Pancreas (tissue), 10 donors: ENCODE data around the gene NFKBIB. TPM values are rescaled to one million over a fixed set of nuclear protein-coding genes. Genes with fewer than 3 reads are reported as not detected.
"Not testable (repeated sequence)": the region's sequence is repeated elsewhere in the genome, so short reads cannot be mapped to it uniquely, and the experiment has no call there.

Experiments
- ATAC-seq, 4 donors: fragments of 200-7000 bp; cut with Tn5 transposase; one replicate each; pipeline versions ENCODE4 v1.8.0 to v1.9.1; 2020; ENCODE audit warnings: mild to moderate bottlenecking in 4 of 4, moderate library complexity in 4 of 4
- DNase-seq, 6 donors: peaks; one replicate each; pipeline ENCODE4 v3.0.0-alpha.2; 2020
- FAIRE-seq: peaks from 2 replicates; lab custom pipeline; 2012; peaks lifted over from hg19 to GRCh38; lab: Jason Lieb, UNC
- H3K27ac ChIP-seq, 4 donors: fragments of 200-600 bp; sonication (generic); 1 replicate in 3 of 4; 2 replicates in 1 of 4; pipeline versions ENCODE4 v1.5.0 to v1.8.0; 2020
- H3K27me3 ChIP-seq, 4 donors: fragments of 200-600 bp; one replicate each; pipeline ENCODE4 v1.8.0; 2021
- H3K36me3 ChIP-seq, 3 donors: fragments of 200-600 bp; sonication (generic) in 1 of 3; one replicate each; pipeline versions ENCODE4 v1.5.0 to v1.8.0; 2020 to 2021
- H3K4me1 ChIP-seq, 3 donors: fragments of 200-600 bp; one replicate each; pipeline ENCODE4 v1.8.0; 2021
- H3K4me3 ChIP-seq, 4 donors: fragments of 200-600 bp; sonication (generic) in 2 of 4; one replicate each; pipeline versions ENCODE4 v1.5.0 to v1.8.0; 2020 to 2021
- H3K9me3 ChIP-seq, 4 donors: fragments of 200-600 bp; one replicate each; pipeline ENCODE4 v1.8.0; 2021
- CTCF ChIP-seq, 4 donors: fragments of 200-600 bp; sonication (generic) in 3 of 4; IDR thresholded peaks; one replicate each; pipeline versions ENCODE4 v1.5.0 to v1.8.0; 2021; ENCODE audit warnings: antibody characterized with exemption in 4 of 4
- WGBS, 2 donors: extraction: QIAGEN DNeasy Blood & Tissue Kit; methylation state at CpG; one replicate each; pipeline ENCODE4 v1.1.7; 2013; 5-methylcytosine and 5-hydroxymethylcytosine counted together
- intact Hi-C, 3 donors: fragments of 100-400 bp; cut with DNase I; formaldehyde crosslinking; loops; one replicate each; pipeline versions ENCODE4 v1.11.1 to v1.14.2; 2022
- polyA plus RNA-seq, 2 donors: library from polyadenylated mRNA; stranded (reverse); fragments of 200-250 nt; gene quantifications; one replicate each; pipeline ENCODE4 v1.2.3, GENCODE V29; 2013
- total RNA-seq, 6 donors: library from RNA; stranded (reverse); fragmentation: NEBNext Ultra II Directional in 4 of 6; extraction: Animal tissue kit (Norgen Biotek cat#: 25700) in 4 of 6; gene quantifications; one replicate each; pipeline versions ENCODE4 v1.2.1 to v1.2.4, GENCODE V29; 2021 to 2023
- donor health status: healthy with polysubstance abuse.
- donor health status: DM: no; HTN: no; CAD: no; lungs with moderate emphysema.
- donor health status: DM: no; HTN: no; CAD: no.
- donor health status: control.
- donor health status: control.
- donor health status: Bipolar disorder and iron deficiency.
- donor health status: DM: yes; HTN: yes; CAD: no.
- donor health status: DM: no; HTN: no; CAD: no.
- donor health status: DM: no; HTN: no; CAD: no.
- donor health status: DM: yes; HTN: yes; CAD: no.

NFKBIB gene
- total and polyA plus RNA-seq, 8 donors = 6.8 to 26.8 (median 10.8) TPM

GRCh38 chr19:38880882-38881609, 18.7 kb upstream of the NFKBIB start:
- H3K27ac ChIP-seq = no peak overlapping the region
- no peaks in the 10 kb centered on the region for H3K9me3 ChIP-seq
- peaks cover 0 to 6% (median 0%) of the 10 kb centered on the region in 3 donors for H3K4me1 ChIP-seq
- 92 to 98% methylated on average over 19 of the region's 19 CpGs for WGBS, 2 donors
- H3K4me3 ChIP-seq = no peak overlapping the region
- FAIRE-seq (no peak), ATAC-seq (no peak), DNase-seq (peak in 1 of 6 donors; percentile 48)
- intact Hi-C loops = no loop called here
- no peak for TF ChIP-seq CTCF (IDR thresholded peaks at IDR 0.05)
- H3K27me3 ChIP-seq = no peaks in the 10 kb centered on the region
- no peaks in the 10 kb centered on the region for H3K36me3 ChIP-seq

- no peak for TF ChIP-seq CTCF (IDR thresholded peaks at IDR 0.05)
- WGBS, 2 donors = 92 to 95% methylated on average over 9 of the region's 9 CpGs
- intact Hi-C loops = no loop called here
These were observed 16.5 kb upstream of the NFKBIB start for GRCh38 chr19:38883286-38883685.

GRCh38 chr19:38884691-38885090, 15.1 kb upstream of the NFKBIB start:
- H3K27ac ChIP-seq, H3K9me3 ChIP-seq, H3K27me3 ChIP-seq, DNase-seq, intact Hi-C loops, FAIRE-seq, H3K4me3 ChIP-seq, ATAC-seq, H3K4me1 ChIP-seq: not testable (repeated sequence)
- H3K36me3 ChIP-seq = peaks cover 0 to 17% (median 0%) of the 10 kb centered on the region in 3 donors
- 92 to 100% methylated on average over 3 of the region's 3 CpGs for WGBS, 2 donors

More at GRCh38 chr19:38883286-38883685, 16.5 kb upstream of the NFKBIB start:
- Histone ChIP-seq H3K4me3 (no peak overlapping the region), H3K36me3 (peaks cover 0 to 3% (median 0%) of the 10 kb centered on the region in 3 donors), H3K9me3 (no peaks in the 10 kb centered on the region), H3K27me3 (no peaks in the 10 kb centered on the region), H3K4me1 (peaks cover 0 to 7% (median 0%) of the 10 kb centered on the region in 3 donors), H3K27ac (no peak overlapping the region)
- FAIRE-seq (no peak), ATAC-seq (no peak), DNase-seq (no peak)

- ATAC-seq = no peak
These were observed 10.9 kb upstream of the NFKBIB start for GRCh38 chr19:38888876-38889275.

GRCh38 chr19:38889803-38890202, 10.0 kb upstream of the NFKBIB start:
- no peaks in the 10 kb centered on the region for H3K27me3 ChIP-seq
- ATAC-seq (no peak), DNase-seq (no peak), FAIRE-seq (no peak)
- H3K9me3 ChIP-seq = no peaks in the 10 kb centered on the region
- H3K4me3 ChIP-seq = no peak overlapping the region
- H3K36me3 ChIP-seq = peaks cover 0 to 20% (median 0%) of the 10 kb centered on the region in 3 donors
- no peak for TF ChIP-seq CTCF (IDR thresholded peaks at IDR 0.05)
- H3K4me1 ChIP-seq = peaks cover 0 to 3% (median 0%) of the 10 kb centered on the region in 3 donors
- intact Hi-C loops = no loop called here
- 86 to 90% methylated on average over 8 of the region's 8 CpGs for WGBS, 2 donors
- H3K27ac ChIP-seq = no peak overlapping the region

More at GRCh38 chr19:38888876-38889275, 10.9 kb upstream of the NFKBIB start:
- WGBS, 2 donors = 92 to 94% methylated on average over 17 of the region's 17 CpGs
- intact Hi-C loops = no loop called here
- TF ChIP-seq CTCF (IDR thresholded peaks at IDR 0.05) = no peak
- Histone ChIP-seq H3K4me1 (peaks cover 0 to 3% (median 0%) of the 10 kb centered on the region in 3 donors), H3K36me3 (peaks cover 0 to 20% (median 0%) of the 10 kb centered on the region in 3 donors), H3K27me3 (no peaks in the 10 kb centered on the region), H3K4me3 (no peak overlapping the region), H3K9me3 (no peaks in the 10 kb centered on the region), H3K27ac (no peak overlapping the region)
- no peak for DNase-seq
- FAIRE-seq = no peak
